NT2/D1 (cell line): ENCODE measurements around the gene TSC22D2.

Experiments
- SUZ12 ChIP-seq: IDR thresholded peaks from 2 replicates; pipeline ENCODE4 v1.6.1; 2011; ENCODE audit not compliant: insufficient read length, insufficient read depth; ENCODE audit errors: extremely low read depth
- YY1 ChIP-seq: IDR thresholded peaks from 2 replicates; pipeline ENCODE4 v1.6.1; 2011; ENCODE audit not compliant: insufficient read length, insufficient read depth

GRCh38 chr3:150419959-150420358 lies 11.9 kb downstream of the TSC22D2 start:
- TF ChIP-seq YY1 (no peak), SUZ12 (no peak)
